NCI-H82 (cell line): ENCODE results near the gene CPT1A.
A peak's percentile ranks its signal among the peaks of the same experiment; 100 is the strongest.

Experiments used
- DNase-seq: peaks from one replicate; lab custom pipeline; 2025; lab: John Stamatoyannopoulos, UW

CPT1A gene

GRCh38 chr11:68798221-68798813 is 43.4 kb downstream of the CPT1A start:
- peak; percentile 70 for DNase-seq

DNA sequence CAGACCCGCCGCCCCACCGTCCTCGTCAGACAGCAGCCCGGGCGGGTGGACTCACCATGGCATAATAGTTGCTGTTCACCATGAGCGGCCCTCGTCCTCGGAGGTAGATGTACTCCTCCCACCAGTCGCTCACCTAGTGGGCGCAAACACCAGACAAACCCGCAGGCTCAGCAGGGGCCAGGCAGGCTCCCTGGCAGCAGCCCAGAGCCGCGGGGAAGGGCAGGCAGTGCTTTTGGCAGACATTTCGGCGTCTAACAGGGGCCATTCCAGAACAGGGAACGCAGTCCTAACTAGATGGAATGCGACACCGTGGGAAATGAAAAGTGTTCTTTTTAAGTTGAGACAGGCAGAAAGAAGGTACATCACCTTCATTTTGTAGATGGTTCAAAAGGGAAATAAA is 44.9 kb downstream of the CPT1A start:
- DNase-seq, result no peak

- DNase-seq, result no peak
Observed at GRCh38 chr11:68792400-68792966, 49.2 kb downstream of the CPT1A start.

DNA sequence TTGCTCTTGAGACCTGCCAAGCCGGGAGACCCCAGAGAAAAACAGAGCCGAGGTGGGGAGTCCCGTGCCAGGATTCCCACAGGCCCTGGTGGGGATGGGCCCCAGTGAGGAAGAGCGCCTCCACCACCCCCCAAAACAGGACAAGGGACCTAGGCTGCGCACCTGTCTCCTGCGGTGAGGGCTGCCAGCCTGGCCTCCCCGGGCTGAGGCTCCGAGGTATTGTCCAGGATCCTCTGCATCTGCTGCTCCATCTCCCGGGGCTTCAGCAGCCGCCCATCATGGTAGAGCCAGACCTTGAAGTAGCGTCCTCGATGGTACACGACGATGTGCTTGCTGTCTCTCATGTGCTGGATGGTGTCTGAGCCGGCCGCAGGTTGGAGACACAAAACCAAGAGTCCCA is 57.1 kb downstream of the CPT1A start:
- DNase-seq, result no peak

DNA sequence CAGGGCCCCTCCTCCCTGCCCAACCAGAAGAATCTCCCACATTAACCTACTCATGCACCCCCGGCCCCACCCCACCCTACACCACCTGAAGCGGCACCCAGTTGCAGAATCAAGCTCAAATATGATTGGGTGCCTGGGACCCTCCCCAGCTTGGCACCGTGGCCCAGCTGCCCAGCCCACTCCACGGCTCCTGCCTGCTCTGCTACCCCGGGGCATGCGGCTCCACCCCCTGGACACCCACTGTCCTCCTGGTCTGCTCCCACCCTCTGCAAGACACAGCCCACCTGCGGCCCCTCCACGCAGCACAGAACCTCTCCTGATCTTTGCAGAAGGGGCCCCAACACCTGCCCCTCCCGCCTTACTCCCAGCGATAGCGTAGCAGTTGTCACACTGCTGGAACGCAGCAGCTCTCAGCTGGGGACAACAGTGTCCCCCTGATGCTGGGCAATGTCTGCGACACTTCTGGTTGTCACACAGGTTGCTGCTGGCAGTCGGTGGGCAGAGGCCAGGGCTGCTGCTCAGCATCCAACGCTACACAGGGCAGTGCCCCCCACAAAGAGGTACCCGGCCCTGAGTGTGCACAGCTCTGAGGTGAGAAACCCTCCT is 58.4 kb downstream of the CPT1A start:
- DNase-seq, result no peak

GRCh38 chr11:68782711-68783110 is 59.0 kb downstream of the CPT1A start:
- no peak for DNase-seq

DNA sequence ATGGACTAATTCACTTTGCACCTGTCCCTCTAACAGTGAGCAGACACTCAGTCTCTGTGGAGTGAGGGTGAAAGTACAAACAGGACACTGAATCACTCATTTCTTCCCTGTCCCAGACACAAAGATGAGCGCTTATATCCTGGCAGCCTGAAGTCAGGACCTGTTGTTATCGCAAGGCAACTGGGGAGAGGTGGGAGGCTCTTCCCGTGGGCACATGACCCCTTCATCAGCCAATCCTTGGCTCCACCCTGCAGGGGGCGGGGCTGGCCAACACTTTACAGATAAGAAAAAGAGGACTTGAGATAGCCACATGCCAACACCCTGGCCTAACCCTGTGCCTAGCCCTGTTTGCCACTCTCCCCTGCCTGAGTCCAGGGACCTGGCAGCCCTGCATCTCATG is 60.9 kb downstream of the CPT1A start:
- peak; percentile 52 for DNase-seq

DNA sequence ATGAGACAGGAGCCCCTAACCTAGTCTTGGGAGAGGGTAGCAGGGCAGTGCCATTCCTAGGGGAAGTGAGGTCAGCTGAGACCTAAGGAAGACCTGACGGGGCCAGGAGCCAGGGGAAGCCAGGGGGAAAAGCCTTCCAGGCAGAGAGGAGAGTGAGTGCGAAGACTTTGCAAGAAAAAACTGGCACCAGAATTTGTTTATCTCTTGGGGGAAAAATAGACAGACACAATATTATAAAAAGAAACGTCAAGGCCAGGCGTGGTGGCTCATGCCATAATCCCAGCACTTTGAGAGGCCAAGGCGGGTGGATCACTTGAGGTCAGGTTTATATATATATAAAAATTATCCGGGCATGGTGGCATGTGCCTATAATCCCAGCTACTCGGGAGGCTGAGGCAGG is 63.5 kb downstream of the CPT1A start:
- no peak for DNase-seq

DNA sequence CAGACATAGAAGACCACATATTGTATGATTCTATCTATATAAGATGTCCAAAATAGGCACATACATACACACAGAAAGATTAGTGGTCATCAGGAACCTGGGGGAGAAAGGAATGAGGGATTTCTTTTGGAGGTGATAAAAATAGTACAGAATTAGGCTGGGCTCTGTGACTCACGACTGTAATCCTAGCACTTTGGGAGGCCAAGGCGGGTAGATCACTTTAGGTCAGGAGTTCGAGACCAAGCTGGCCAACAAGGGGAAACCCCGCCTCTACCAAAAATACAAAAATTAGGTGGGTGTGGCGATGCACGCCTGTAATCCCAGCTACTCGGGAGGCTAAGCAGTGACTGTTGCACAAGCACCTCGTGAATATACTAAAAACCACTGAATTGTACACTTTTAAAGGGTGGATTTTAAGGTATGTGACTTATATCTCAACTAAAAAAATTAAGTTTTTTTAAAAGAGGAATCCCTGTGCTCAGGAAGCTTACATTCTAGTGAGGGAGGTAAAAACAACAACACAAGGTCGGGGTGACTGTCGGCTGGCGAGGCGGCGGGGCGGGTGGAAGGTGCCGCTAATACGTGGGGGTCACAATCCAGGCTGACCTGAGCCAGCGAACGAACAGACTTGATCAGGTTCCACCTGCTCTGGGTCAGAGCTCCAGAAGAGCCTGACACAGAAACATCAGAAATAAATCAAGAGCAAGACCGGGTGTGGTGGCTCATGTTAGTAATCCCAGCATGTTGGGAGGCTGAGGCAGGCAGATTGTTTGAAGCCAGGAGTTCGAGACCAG is 65.1 kb downstream of the CPT1A start:
- DNase-seq, result no peak

- no peak for DNase-seq
Observed at GRCh38 chr11:68775951-68776388, 65.7 kb downstream of the CPT1A start.

DNA sequence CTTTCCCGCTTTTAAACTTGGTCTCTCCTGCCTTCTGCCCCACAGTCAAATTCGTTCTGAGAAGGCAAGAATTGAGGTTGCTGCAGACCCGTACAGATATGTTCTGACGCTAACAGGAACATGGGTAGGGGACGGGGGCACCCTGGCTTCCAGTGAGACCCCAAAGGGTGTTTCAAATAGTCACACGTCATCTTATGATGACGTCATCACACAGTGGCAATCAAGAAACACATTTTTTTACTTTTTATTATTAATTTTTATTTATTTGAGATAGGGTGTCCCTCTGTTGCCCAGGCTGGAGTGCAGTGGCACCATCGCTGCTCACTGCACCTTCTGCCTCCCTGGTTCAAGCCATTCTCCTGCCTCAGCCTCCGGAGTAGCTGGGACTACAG is 67.5 kb downstream of the CPT1A start:
- DNase-seq, result no peak

DNA sequence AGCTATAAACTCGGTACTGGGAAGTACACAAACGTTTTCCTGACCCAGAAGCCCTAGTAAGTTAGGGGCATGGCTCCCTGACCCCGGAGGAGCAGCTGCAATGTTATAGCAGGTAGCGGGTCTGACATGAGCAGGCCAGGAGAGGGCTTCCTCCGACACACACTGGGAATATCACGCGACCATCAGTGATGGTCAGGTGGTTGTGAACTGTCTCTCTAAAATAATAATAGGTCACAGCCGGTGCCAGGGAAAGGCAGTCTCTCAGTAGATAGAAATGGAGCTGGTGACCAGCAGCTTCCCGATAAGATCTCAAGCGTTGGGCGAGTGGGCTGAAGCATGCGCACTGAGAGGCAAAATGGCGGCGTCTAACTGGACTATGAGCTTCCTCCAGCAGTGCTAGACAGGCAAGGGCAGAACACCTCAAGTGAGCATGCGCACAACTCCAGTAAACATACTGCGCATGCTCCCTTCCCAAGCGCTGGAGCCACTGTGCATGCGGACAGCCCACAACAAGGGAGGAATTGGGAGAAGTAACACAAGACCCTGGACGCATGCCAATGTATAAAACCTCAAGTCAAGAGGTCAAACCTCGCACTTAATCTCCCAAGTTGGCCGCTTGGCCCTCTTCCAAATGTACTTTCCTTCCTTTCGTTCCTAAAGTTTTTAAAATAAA is 68.1 kb downstream of the CPT1A start:
- DNase-seq, result no peak

- no peak for DNase-seq
Observed at GRCh38 chr11:68772936-68773335, 68.8 kb downstream of the CPT1A start.

DNA sequence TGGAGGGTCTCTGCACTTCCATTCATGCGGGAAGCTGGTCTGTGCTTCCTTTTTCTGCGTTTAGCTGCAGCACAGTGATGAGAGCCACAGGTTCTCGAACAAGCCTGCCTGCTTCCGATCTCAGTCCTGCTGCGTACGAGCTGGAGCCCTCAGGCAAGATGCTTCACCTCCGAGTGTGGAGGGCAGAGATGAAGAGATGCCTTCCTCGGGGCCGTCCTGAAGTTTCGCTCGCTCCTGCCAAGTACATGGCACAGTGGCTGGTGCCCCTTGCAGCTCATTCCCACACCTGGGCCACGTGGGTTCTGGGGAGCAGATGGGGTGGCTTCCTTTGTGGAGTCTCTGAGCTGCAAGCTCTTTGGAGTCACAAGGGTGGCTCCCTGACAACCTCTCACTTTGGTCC is 70.9 kb downstream of the CPT1A start:
- DNase-seq, result no peak

GRCh38 chr11:68767672-68768071 is 74.0 kb downstream of the CPT1A start:
- DNase-seq, result no peak

DNA sequence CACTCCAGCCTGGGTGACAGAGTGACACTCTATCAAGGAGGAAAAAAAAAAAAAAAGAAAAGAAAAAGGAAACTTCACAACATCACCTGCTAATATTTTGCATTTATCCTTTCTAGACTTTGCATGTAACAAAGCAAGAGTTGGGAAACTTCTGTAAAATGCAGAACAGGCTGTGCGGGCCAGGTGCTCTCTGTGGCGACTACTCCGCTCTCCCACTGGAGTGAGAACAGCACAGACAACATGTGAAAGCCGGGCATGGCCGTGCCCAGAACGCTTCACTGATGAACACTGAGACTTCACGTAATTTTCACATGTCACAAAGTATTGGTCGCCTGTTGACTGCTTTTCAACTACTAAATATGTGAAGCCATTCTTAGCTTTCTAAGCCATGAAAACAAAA is 74.9 kb downstream of the CPT1A start:
- DNase-seq, result no peak

DNA sequence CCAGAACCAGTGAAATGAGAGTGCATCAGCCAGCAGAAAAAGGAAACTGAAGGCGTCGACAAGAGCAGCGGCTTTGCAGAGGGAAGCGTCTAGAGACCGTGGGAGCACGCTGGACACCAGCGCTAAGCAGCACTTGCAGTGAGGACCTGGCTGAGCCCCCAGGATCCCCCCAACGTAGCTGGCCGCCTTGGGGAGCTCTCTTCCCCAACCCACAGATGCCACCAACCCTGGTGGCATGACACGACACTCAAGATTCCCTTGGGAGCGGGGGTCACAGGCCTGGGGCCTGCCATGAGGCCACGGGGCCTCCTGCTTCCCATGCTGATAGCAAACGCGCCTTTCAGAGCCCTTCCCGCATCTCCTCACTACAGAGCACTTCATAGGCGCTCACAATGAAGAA is 77.0 kb downstream of the CPT1A start:
- DNase-seq, result no peak

DNA sequence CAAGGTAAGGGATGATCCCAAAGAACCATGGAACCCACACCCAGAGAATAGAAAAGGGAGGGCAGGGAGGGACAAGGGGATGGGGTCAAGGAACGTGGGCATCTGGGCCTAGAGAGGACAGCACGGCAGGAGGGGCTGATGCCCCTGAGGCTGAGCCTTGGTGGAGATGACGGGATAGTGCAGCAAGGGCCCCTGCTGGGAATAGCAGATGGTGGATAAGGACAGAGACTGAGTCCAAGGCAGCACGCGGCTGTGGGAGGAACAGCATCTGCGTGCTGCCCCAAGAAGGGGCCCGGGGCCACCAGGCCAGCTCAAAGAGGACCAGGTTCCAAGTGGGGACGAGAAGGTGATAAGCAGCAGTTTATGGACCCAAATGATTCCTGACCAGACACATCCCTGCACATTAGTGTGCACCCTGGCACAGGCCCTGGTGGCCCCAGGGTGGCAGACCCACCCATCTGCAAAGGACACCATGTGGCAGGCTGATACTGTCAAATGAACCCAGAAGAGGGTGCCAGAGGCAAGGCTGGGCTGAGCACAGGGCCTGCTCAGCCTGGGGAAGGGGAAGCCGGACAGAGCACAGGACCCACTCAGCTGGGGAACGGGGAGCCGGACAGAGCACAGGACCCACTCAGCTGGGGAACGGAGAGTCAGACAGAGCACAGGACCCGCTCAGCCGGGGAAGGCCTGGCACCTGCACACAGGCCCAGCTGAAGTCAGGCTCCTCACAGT is 77.6 kb downstream of the CPT1A start:
- DNase-seq, result no peak

- DNase-seq, result no peak
Observed at GRCh38 chr11:68763181-68763721, 78.5 kb downstream of the CPT1A start.

DNA sequence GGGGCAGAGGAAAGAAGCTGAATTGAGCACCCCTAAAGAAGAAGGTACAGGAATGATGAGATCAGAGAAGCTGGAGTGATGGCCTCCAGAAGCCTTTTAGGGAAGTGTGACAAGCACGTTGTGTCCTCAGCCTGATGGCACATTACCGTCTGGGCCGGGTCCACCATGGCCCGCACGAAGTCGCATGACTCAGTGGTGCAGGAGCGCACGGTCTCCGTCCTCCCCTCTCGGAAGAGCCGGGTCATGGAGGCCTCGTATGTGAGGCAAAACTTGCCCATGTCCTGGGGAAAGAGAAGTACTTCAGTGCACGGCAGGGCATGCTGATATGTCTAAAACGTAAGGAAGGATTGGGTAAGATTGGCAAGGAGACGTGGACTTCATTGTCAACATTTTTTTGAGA is 79.2 kb downstream of the CPT1A start:
- DNase-seq, result no peak

- DNase-seq, result no peak
Observed at GRCh38 chr11:68761801-68762200, 79.9 kb downstream of the CPT1A start.

DNA sequence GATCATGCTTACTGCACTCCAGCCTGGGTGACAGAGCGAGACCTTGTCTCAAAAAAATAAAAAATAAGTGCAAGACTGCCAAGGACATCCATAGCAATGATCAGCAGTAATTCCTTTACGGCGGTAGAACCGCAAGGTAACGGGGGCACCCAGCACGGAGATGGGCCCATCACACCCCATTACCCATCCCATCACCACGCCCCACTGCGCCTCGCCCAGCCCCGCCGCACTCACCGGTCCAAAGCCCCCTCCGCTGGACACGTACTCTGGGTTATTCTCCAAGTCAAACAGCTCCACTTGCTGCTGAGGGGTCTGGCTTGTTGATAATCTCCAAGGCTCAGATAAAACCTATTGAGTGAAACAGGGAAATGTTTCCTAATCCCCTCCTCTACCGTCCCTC is 81.7 kb downstream of the CPT1A start:
- peak; percentile 8 for DNase-seq
